HEK293T (cell line): Measurements from ENCODE around the gene CBFA2T3.

Experiments
- BHLHE40 ChIP-seq: fragments of 450-650 bp; IDR thresholded peaks from 2 replicates; pipeline ENCODE4 v1.6.1; 2016; ENCODE audit warnings: mild to moderate bottlenecking, moderate library complexity, borderline replicate concordance
- ELF4 ChIP-seq: fragments of 450-650 bp; IDR thresholded peaks from 2 replicates; pipeline ENCODE4 v1.6.1; 2017; ENCODE audit warnings: antibody characterized with exemption
- PKNOX1 ChIP-seq: fragments of 450-650 bp; IDR thresholded peaks from 2 replicates; pipeline ENCODE4 v1.6.1; 2016

- TF ChIP-seq ELF4 (no peak), BHLHE40 (no peak), PKNOX1 (no peak)
These were observed 33.4 kb upstream of the CBFA2T3 start for GRCh38 chr16:89010210-89010925.
